PFSK-1 (cell line): ENCODE data around the gene SARS1.
A peak's percentile ranks its signal among the peaks of the same experiment; 100 is the strongest.

Source experiments
- FOXP2 ChIP-seq: optimal IDR thresholded peaks from 2 replicates; pipeline ENCODE3; 2011; ENCODE audit warnings: borderline replicate concordance, control low read depth, inconsistent platforms; ENCODE audit not compliant: insufficient read depth; ENCODE audit errors: extremely low read length, extremely low read depth
- POLR2AphosphoS5 ChIP-seq: IDR thresholded peaks from 2 replicates; pipeline ENCODE4 v1.6.1; 2012; ENCODE audit warnings: low read depth, mild to moderate bottlenecking, control low read depth, low read length, moderate library complexity
- SIN3A ChIP-seq: IDR thresholded peaks from 2 replicates; pipeline ENCODE4 v1.6.1; 2012; ENCODE audit warnings: mild to moderate bottlenecking, low read length, moderate library complexity, borderline replicate concordance; ENCODE audit not compliant: insufficient read depth
- TAF1 ChIP-seq: IDR thresholded peaks from 2 replicates; pipeline ENCODE4 v1.6.1; 2012; ENCODE audit warnings: low read length, control low read depth, borderline replicate concordance; ENCODE audit not compliant: insufficient read depth
- TF ChIP-seq, protein P1 (sequence below), 2 experiments: IDR thresholded peaks; 2 replicates each; pipeline versions ENCODE4 v1.6.1 to v1.8.0; 2011 to 2012; ENCODE audit warnings: low read depth in 2 of 2, low read length in 2 of 2, control low read depth in 1 of 2, inconsistent platforms in 1 of 2, mild to moderate bottlenecking in 1 of 2, moderate library complexity in 1 of 2; ENCODE audit not compliant: insufficient read depth in 1 of 2

Gene SARS1

DNA sequence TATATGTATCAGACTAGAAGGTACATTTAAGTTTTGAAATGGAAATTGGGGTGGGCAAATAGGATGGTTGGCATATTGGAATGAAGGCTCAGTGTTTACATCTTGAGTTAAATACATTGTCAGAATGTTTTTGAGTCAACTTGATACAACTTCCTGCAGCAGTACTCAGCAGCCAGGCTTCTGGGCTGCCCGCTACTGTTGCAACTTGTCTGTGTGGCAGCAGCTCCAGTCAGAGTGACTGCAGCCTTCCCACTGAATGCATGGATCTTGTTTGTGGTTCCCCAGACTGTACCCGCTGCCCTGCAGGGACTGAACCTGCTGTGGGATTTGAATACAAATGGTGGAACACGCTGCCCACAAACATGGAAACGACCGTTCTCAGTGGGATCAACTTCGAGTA, 24.9 kb upstream of the SARS1 start:
- TF ChIP-seq TAF1, result no peak
- no peak for TF ChIP-seq SIN3A
- TF ChIP-seq, protein P1, sequence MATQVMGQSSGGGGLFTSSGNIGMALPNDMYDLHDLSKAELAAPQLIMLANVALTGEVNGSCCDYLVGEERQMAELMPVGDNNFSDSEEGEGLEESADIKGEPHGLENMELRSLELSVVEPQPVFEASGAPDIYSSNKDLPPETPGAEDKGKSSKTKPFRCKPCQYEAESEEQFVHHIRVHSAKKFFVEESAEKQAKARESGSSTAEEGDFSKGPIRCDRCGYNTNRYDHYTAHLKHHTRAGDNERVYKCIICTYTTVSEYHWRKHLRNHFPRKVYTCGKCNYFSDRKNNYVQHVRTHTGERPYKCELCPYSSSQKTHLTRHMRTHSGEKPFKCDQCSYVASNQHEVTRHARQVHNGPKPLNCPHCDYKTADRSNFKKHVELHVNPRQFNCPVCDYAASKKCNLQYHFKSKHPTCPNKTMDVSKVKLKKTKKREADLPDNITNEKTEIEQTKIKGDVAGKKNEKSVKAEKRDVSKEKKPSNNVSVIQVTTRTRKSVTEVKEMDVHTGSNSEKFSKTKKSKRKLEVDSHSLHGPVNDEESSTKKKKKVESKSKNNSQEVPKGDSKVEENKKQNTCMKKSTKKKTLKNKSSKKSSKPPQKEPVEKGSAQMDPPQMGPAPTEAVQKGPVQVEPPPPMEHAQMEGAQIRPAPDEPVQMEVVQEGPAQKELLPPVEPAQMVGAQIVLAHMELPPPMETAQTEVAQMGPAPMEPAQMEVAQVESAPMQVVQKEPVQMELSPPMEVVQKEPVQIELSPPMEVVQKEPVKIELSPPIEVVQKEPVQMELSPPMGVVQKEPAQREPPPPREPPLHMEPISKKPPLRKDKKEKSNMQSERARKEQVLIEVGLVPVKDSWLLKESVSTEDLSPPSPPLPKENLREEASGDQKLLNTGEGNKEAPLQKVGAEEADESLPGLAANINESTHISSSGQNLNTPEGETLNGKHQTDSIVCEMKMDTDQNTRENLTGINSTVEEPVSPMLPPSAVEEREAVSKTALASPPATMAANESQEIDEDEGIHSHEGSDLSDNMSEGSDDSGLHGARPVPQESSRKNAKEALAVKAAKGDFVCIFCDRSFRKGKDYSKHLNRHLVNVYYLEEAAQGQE (IDR thresholded peaks at IDR 0.05; ENCODE audit: insufficient read depth in 1 of 2, low read depth in 2 of 2, low read length in 2 of 2), result no peak
- no peak for TF ChIP-seq FOXP2

DNA sequence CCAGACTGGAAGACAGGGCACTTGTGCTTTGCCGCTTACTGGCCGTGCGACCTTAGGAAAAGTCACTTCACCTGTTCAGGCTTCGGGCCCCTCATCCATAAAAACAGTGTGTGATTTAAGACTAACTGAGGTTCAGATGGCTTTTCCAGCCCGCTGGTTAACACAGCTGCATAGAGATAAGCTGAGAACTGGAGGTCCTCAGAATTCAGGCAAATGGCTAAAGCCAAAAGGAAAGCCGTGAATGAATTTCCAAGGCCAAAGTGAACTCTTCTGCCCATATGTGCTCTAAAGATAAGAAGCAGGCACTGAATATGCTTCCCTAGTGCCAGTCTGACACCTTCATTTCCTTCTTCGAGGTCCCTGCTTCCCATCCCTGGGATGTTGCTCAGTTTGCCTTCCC, 23.5 kb upstream of the SARS1 start:
- TF ChIP-seq POLR2AphosphoS5 (no peak), FOXP2 (no peak), SIN3A (no peak)
- TF ChIP-seq, protein P1 (IDR thresholded peaks at IDR 0.05; ENCODE audit: insufficient read depth in 1 of 2, low read depth in 2 of 2, low read length in 2 of 2), result no peak

DNA sequence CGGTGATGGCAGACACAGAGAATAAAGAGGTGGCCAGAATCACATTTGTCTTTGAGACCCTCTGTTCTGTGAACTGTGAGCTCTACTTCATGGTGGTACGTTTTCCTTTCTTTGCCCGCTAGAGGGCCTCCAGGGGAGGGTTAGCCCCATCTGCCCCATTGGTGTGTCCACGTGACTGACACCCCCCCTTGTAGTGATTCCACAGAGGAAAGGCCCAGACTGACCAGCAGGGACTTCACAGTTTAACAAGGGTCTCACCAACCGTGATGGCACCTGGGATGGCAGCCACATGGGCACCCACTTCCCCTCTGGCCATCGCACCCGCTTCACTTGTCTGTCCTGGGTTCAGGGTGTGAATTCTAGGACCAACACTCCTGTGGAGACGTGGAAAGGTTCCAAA, 22.3 kb upstream of the SARS1 start:
- TF ChIP-seq FOXP2 (no peak), TAF1 (no peak), SIN3A (no peak), POLR2AphosphoS5 (no peak)
- TF ChIP-seq, protein P1 (IDR thresholded peaks at IDR 0.05; ENCODE audit: insufficient read depth in 1 of 2, low read depth in 2 of 2, low read length in 2 of 2), result no peak

DNA sequence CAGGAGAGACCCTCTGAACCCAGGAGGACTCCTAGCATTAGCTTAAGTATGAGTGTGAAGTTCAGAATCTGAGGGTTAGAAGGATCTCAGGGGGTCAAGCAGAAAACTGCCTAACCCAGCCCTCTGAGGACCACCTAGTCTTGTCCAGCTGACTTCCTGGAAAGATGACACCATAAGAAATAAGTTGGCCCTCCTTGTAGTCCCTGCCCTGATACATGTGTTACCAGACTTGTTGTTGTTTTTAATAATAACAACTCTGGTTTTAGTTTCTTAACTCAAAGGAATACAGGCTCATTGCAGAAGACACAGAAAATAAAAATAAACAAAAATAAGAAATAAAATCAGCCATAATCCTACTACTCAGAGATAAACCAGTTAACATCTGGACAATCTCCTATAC, 21.8 kb upstream of the SARS1 start:
- no peak for TF ChIP-seq FOXP2
- TF ChIP-seq SIN3A, result no peak
- no peak for TF ChIP-seq POLR2AphosphoS5
- TF ChIP-seq, protein P1 (IDR thresholded peaks at IDR 0.05; ENCODE audit: insufficient read depth in 1 of 2, low read depth in 2 of 2, low read length in 2 of 2), result no peak
- no peak for TF ChIP-seq TAF1

DNA sequence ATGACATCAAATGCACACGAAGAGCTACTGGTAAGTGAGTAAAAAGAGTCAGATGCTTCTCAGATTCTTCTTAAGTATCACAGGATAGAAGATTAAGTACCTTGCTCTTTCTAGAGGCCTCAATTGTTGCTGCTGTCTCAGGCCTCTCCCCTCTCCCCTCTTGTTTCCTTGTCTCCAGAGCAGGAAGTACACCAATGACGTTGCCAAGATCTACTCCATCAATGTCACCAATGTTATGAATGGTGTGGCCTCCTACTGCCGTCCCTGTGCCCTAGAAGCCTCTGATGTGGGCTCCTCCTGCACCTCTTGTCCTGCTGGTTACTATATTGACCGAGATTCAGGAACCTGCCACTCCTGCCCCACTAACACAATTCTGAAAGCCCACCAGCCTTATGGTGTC, 21.3 kb upstream of the SARS1 start:
- TF ChIP-seq FOXP2 (peak; percentile 55), POLR2AphosphoS5 (no peak)
